HEK293T (cell line): ENCODE data around the gene GRK1.

ENCODE experiments used
- CTBP1 ChIP-seq: fragments of 450-650 bp; IDR thresholded peaks from 2 replicates; pipeline ENCODE4 v1.6.1; 2016; ENCODE audit warnings: borderline replicate concordance
- NFRKB ChIP-seq: fragments of 450-650 bp; IDR thresholded peaks from 2 replicates; pipeline ENCODE4 v1.6.1; 2016; ENCODE audit warnings: mild to moderate bottlenecking, moderate library complexity

DNA sequence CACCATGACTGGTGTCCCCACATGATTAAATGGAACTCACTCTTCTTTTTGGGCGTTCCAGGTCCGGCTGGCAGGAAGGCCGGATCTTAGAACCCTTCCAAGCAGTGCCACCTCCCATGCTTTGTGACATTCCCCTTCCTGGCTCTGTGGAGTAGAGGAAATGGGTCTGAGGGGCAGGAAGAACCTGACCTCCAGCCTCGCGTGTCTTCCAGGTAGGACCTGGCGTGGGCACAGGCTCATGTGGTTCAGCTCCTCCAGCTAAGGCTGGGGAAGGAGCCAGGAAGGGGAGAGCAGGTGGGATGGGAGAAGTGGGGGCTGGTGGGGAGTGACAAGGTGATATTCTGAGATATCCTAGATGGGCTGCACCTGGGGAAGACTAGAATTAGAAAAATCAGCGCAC is 94.1 kb downstream of the GRK1 start:
- TF ChIP-seq NFRKB, result no peak
- TF ChIP-seq CTBP1, result no peak
